H1 (cell line): ENCODE results near the gene PHKA2. TPM values are rescaled to one million over a fixed set of nuclear protein-coding genes. Genes with fewer than 3 reads are reported as not detected.

Experiments
- CTCF ChIA-PET: fragments of 300-600 bp; sonication (Branson Sonifier 250); formaldehyde crosslinking; loops from one replicate; lab custom pipeline; 2021; ENCODE audit not compliant: partially characterized antibody; lab: Charles Lee
- POLR2A ChIA-PET: fragments of 300-600 bp; sonication (Branson Sonifier 250); formaldehyde crosslinking; loops from one replicate; lab custom pipeline; 2021; ENCODE audit warnings: inconsistent platforms; ENCODE audit not compliant: partially characterized antibody; lab: Charles Lee
- DNase-seq, 2 experiments: peaks; one replicate each; pipeline versions ENCODE4 v3.0.0 to v3.0.0-alpha.2; 2010 to 2022; ENCODE audit warnings: low spot score in 2 of 2, low read depth in 1 of 2, mixed read lengths in 1 of 2
- FAIRE-seq: peaks from 2 replicates; lab custom pipeline; 2011; peaks lifted over from hg19 to GRCh38; lab: Jason Lieb, UNC
- H2AFZ ChIP-seq: 2 replicates; pipeline ENCODE4 v1.8.1; 2012; ENCODE audit warnings: low read length, inconsistent platforms
- H2AK5ac ChIP-seq: 2 replicates; pipeline ENCODE4 v1.6.1; 2013; ENCODE audit warnings: low read depth, low read length
- H2BK120ac ChIP-seq: replicated peaks from 2 replicates; pipeline ENCODE3; 2013; ENCODE audit warnings: low read depth, low read length, inconsistent platforms
- H2BK12ac ChIP-seq: 2 replicates; pipeline ENCODE4 v1.6.1; 2013; ENCODE audit warnings: low read depth, low read length
- H2BK15ac ChIP-seq: 2 replicates; pipeline ENCODE4 v1.6.1; 2013; ENCODE audit warnings: low read length
- H2BK20ac ChIP-seq: 2 replicates; pipeline ENCODE4 v1.6.1; 2013; ENCODE audit warnings: low read length
- H2BK5ac ChIP-seq: 2 replicates; pipeline ENCODE4 v1.6.1; 2013; ENCODE audit warnings: low read depth, low read length
- H3K14ac ChIP-seq: 2 replicates; pipeline ENCODE4 v1.6.1; 2013; ENCODE audit warnings: inconsistent platforms; ENCODE audit not compliant: insufficient read length
- H3K18ac ChIP-seq: 2 replicates; pipeline ENCODE4 v1.6.1; 2013; ENCODE audit warnings: low read length; ENCODE audit errors: extremely low read depth
- H3K23ac ChIP-seq: 2 replicates; pipeline ENCODE4 v1.6.1; 2013; ENCODE audit warnings: inconsistent platforms; ENCODE audit not compliant: insufficient read length
- H3K23me2 ChIP-seq: 2 replicates; pipeline ENCODE4 v1.6.1; 2013; ENCODE audit warnings: low read depth, low read length
- H3K27ac ChIP-seq: 2 replicates; pipeline ENCODE4 v1.6.1; 2011; ENCODE audit warnings: low read depth, low read length, inconsistent platforms
- H3K27me3 ChIP-seq, 4 experiments: replicated peaks in 1 of 4; 1 replicate in 1 of 4; 2 replicates in 3 of 4; pipeline versions ENCODE4 v1.6.1 to v1.8.1; 2011 to 2013; ENCODE audit warnings: low read length in 3 of 4, mild to moderate bottlenecking in 3 of 4, inconsistent platforms in 2 of 4, mixed read lengths in 2 of 4, moderate library complexity in 1 of 4; ENCODE audit not compliant: control insufficient read depth in 3 of 4, insufficient read depth in 3 of 4; ENCODE audit errors: extremely low read depth in 1 of 4
- H3K36me3 ChIP-seq, 4 experiments: 2 replicates each; pipeline versions ENCODE4 v1.6.1 to v1.8.1; 2011 to 2013; ENCODE audit warnings: mild to moderate bottlenecking in 4 of 4, low read length in 3 of 4, moderate library complexity in 2 of 4, control low read depth in 1 of 4, inconsistent platforms in 1 of 4; ENCODE audit not compliant: insufficient read depth in 4 of 4, control insufficient read depth in 2 of 4
- H3K4ac ChIP-seq: replicated peaks from 2 replicates; pipeline ENCODE3; 2013; ENCODE audit warnings: low read length, low read depth, mixed read lengths, inconsistent platforms; ENCODE audit not compliant: insufficient read length
- H3K4me1 ChIP-seq, 4 experiments: replicated peaks in 1 of 4; 1 replicate in 1 of 4; 2 replicates in 3 of 4; pipeline versions ENCODE4 v1.6.1 to v1.8.1; 2011 to 2013; ENCODE audit warnings: low read length in 3 of 4, inconsistent platforms in 2 of 4, mixed read lengths in 1 of 4; ENCODE audit not compliant: insufficient read depth in 4 of 4, control insufficient read depth in 3 of 4
- H3K4me2 ChIP-seq, 2 experiments: 2 replicates each; pipeline versions ENCODE4 v1.6.1 to v1.8.1; 2011 to 2013; ENCODE audit warnings: low read depth in 2 of 2, low read length in 2 of 2, control low read depth in 1 of 2, inconsistent platforms in 1 of 2, mild to moderate bottlenecking in 1 of 2; ENCODE audit not compliant: insufficient read depth in 1 of 2
- H3K4me3 ChIP-seq, 4 experiments: fragments of 200-600, 300-600 bp in 1 of 4; sonication (generic), shearing (Covaris generic), sonication (Bioruptor Twin) in 1 of 4; 2 replicates each; pipeline versions ENCODE4 v1.5.1 to v1.8.1; 2011 to 2016; ENCODE audit warnings: low read length in 4 of 4, low read depth in 3 of 4, control low read depth in 2 of 4, inconsistent platforms in 2 of 4, mild to moderate bottlenecking in 2 of 4, mixed read lengths in 1 of 4, moderate library complexity in 1 of 4; ENCODE audit not compliant: insufficient read depth in 2 of 4; ENCODE audit errors: extremely low read depth in 1 of 4
- H3K56ac ChIP-seq: replicated peaks from 2 replicates; pipeline ENCODE3; 2013; ENCODE audit warnings: low read depth, mild to moderate bottlenecking, mixed read lengths, low read length, inconsistent platforms; ENCODE audit not compliant: insufficient read length
- H3K79me1 ChIP-seq: 2 replicates; pipeline ENCODE4 v1.6.1; 2013; ENCODE audit warnings: low read depth, low read length, control low read depth
- H3K79me2 ChIP-seq, 2 experiments: 2 replicates each; pipeline versions ENCODE4 v1.6.1 to v1.8.1; 2012 to 2013; ENCODE audit warnings: low read length in 2 of 2, mild to moderate bottlenecking in 2 of 2, inconsistent platforms in 1 of 2; ENCODE audit not compliant: insufficient read depth in 2 of 2, control insufficient read depth in 1 of 2
- H3K9ac ChIP-seq, 4 experiments: replicated peaks in 1 of 4; 1 replicate in 1 of 4; 2 replicates in 3 of 4; pipeline versions ENCODE4 v1.6.1 to v1.8.1; 2011 to 2013; ENCODE audit warnings: low read depth in 3 of 4, low read length in 3 of 4, control low read depth in 2 of 4, mild to moderate bottlenecking in 2 of 4, moderate library complexity in 2 of 4, inconsistent platforms in 1 of 4; ENCODE audit errors: extremely low read depth in 1 of 4
- H3K9me3 ChIP-seq, 2 experiments: 2 replicates each; pipeline versions ENCODE4 v1.6.1 to v1.8.1; 2012 to 2013; ENCODE audit warnings: mild to moderate bottlenecking in 2 of 2, moderate library complexity in 2 of 2, control low read depth in 1 of 2, inconsistent platforms in 1 of 2, low read depth in 1 of 2, low read length in 1 of 2, mixed read lengths in 1 of 2; ENCODE audit not compliant: insufficient read depth in 2 of 2
- H4K20me1 ChIP-seq, 2 experiments: replicated peaks in 1 of 2; 2 replicates each; pipeline versions ENCODE3 to v1.8.1; 2011 to 2013; ENCODE audit warnings: inconsistent platforms in 2 of 2, low read length in 2 of 2, mild to moderate bottlenecking in 1 of 2; ENCODE audit not compliant: insufficient read depth in 2 of 2, control insufficient read depth in 1 of 2
- H4K5ac ChIP-seq: 2 replicates; pipeline ENCODE4 v1.6.1; 2013; ENCODE audit warnings: low read length, low read depth, mixed read lengths, inconsistent platforms; ENCODE audit not compliant: insufficient read length
- H4K8ac ChIP-seq: 2 replicates; pipeline ENCODE4 v1.8.0; 2013; ENCODE audit warnings: mild to moderate bottlenecking, moderate library complexity, low read length, inconsistent platforms; ENCODE audit not compliant: insufficient read depth; ENCODE audit errors: extremely low read depth
- H4K91ac ChIP-seq: replicated peaks from 2 replicates; pipeline ENCODE3; 2013; ENCODE audit warnings: low read length, mixed read lengths, inconsistent platforms; ENCODE audit not compliant: insufficient read length
- CBX8 ChIP-seq: fragments of 300-800, 300-1000 bp; sonication (generic); IDR thresholded peaks from 2 replicates; pipeline ENCODE4 v1.7.1; 2016; ENCODE audit warnings: low read depth, low read length, borderline replicate concordance
- CHD2 ChIP-seq: IDR thresholded peaks from 2 replicates; pipeline ENCODE4 v1.6.1; 2012; ENCODE audit warnings: low read length, improper control_type of control experiment
- EZH2 ChIP-seq: fragments of 200-600 bp; sonication (generic); IDR thresholded peaks from 2 replicates; pipeline ENCODE4 v1.7.1; 2012; ENCODE audit warnings: low read depth, mild to moderate bottlenecking, moderate library complexity, low read length, inconsistent platforms; ENCODE audit not compliant: severe bottlenecking
- POLR2AphosphoS5 ChIP-seq: IDR thresholded peaks from 2 replicates; pipeline ENCODE4 v1.6.1; 2011; ENCODE audit warnings: low read depth, low read length
- SAP30 ChIP-seq: fragments of 300-600 bp; sonication (generic); IDR thresholded peaks from 2 replicates; pipeline ENCODE4 v1.7.1; 2012; ENCODE audit warnings: low read length, moderate library complexity, mild to moderate bottlenecking, inconsistent platforms; ENCODE audit not compliant: insufficient read depth, insufficient replicate concordance
- SIN3A ChIP-seq, 2 experiments: IDR thresholded peaks in 1 of 2; conservative IDR thresholded peaks in 1 of 2; 2 replicates each; pipeline ENCODE4 v1.6.1; 2011 to 2012; ENCODE audit warnings: low read length in 2 of 2, improper control_type of control experiment in 1 of 2, low read depth in 1 of 2, mild to moderate bottlenecking in 1 of 2
- SIRT6 ChIP-seq: IDR thresholded peaks from one replicate; pipeline ENCODE4 v1.7.1; 2012; ENCODE audit warnings: low read length, inconsistent platforms
- SP1 ChIP-seq: IDR thresholded peaks from 2 replicates; pipeline ENCODE4 v1.6.1; 2011; ENCODE audit warnings: low read depth, low read length
- SP4 ChIP-seq: IDR thresholded peaks from 2 replicates; pipeline ENCODE4 v1.6.1; 2012; ENCODE audit warnings: low read length, inconsistent platforms
- TAF7 ChIP-seq: optimal IDR thresholded peaks from 2 replicates; pipeline ENCODE3; 2011; ENCODE audit warnings: low read depth, mild to moderate bottlenecking, inconsistent platforms, low read length, moderate library complexity, borderline replicate concordance
- TBP ChIP-seq: IDR thresholded peaks from 2 replicates; pipeline ENCODE4 v1.6.1; 2011; ENCODE audit warnings: low read depth, low read length, improper control_type of control experiment
- WGBS, 2 experiments: shearing (Covaris generic) in 1 of 2; methylation state at CpG; one replicate each; pipeline versions ENCODE4 v1.1.6 to v1.1.7; 2013 to 2015; ENCODE audit warnings: low lambda C conversion rate in 2 of 2, mixed read lengths in 2 of 2, inconsistent platforms in 1 of 2, low coverage in 1 of 2, missing lambda C conversion rate in 1 of 2; ENCODE audit not compliant: insufficient replicate concordance in 2 of 2, insufficient coverage in 1 of 2, insufficient read length in 1 of 2; ENCODE audit errors: extremely low coverage in 1 of 2, missing lambda C conversion rate in 1 of 2; 5-methylcytosine and 5-hydroxymethylcytosine counted together
- polyA plus RNA-seq, 7 experiments: library from polyadenylated mRNA; depleted of rRNA in 3 of 7; stranded (reverse) in 5 of 7; unstranded in 2 of 7; fragments of >200 nt in 5 of 7; fragments of 200-250 nt in 2 of 7; gene quantifications; 1 replicate in 5 of 7; 2 replicates in 1 of 7; 4 replicates in 1 of 7; pipeline versions ENCODE4 v1.2.1 to v1.2.3, GENCODE V29; 2011 to 2013; ENCODE audit warnings: missing spikeins in 2 of 7, mixed read lengths in 2 of 7
- total RNA-seq: library from RNA; stranded (reverse); fragmentation: NEBNext Ultra II Directional; extraction: Animal tissue kit (Norgen Biotek cat#: 25700); gene quantifications from 2 replicates; pipeline ENCODE4 v1.2.1, GENCODE V29; 2021
- TF ChIP-seq, protein P1 (sequence below): IDR thresholded peaks from 2 replicates; pipeline ENCODE4 v1.6.1; 2012; ENCODE audit warnings: inconsistent platforms

Gene PHKA2
- total and polyA plus RNA-seq, 2 of the 8 experiments (the other 6 are each of a cell fraction or from before 2014, with no cell fraction given): 28.1 to 35.8 TPM

DNA sequence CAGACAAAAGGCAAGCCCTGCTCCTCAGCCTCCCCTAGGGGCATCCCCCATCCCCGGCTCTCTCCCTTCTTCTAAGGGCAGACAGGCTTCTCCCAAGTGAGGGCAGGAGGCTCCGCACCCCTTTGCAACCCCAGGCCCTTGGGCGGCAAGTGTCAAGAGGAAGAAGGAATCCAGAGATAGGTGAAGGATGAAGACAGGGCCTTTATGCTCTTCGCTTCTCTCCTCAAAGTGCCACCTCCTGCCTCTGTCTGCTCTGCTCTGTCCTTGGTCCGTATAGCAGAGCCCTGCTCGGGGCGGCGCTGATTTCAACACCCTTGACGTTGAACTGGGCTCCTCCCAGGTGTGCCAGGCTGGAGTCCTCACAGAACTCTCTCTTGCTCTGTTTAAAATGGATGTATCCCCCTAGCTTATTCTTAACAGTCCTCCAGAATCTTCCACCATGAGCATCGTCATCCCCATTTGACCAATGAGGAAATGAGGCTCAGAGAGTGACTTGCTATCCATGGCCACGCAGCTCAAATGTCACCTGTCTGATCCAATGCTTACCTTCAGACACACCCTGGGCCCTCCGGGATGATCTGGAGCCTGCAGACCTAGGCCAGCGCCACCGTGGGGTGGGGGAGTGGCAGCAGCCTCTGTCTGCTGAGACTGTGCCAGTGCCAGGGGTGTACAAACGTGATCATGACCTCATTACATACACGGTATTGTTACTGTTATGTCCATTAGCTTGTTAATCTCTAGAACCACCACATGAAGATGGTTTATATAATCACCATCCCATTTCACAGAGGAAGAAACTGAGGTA, 99.8 kb downstream of the PHKA2 start:
- H3K56ac ChIP-seq: no peak overlapping the region
- no peak overlapping the region for H3K27ac ChIP-seq
- H3K23me2 ChIP-seq: peaks cover 10% of the 10 kb centered on the region; the same call in 1 of the 2 replicates
- no peaks in the 10 kb centered on the region for H3K79me2 ChIP-seq
- no peak overlapping the region for H3K4me3 ChIP-seq
- peaks cover 0 to 10% (median 2%) of the 10 kb centered on the region in 4 experiments; a peak in 2 of 7 replicates for H3K4me1 ChIP-seq
- CTCF ChIA-PET: interaction anchor here (0.6 to 1.3 kb wide), 6 partner anchors 15 to 494 kb away, joined by 3 to 5 read pairs (median 3); no protein-coding TSS in a partner anchor
- H4K8ac ChIP-seq: no peak overlapping the region
- no peak overlapping the region for H2BK20ac ChIP-seq
- H3K27me3 ChIP-seq: no peaks in the 10 kb centered on the region; a peak in 1 of 7 replicates
- WGBS, 2 experiments: 84% methylated on average over 12 of the region's 16 CpGs; no CpG with 5 or more reads in 1 of the 2 experiments
- no peak overlapping the region for H2AK5ac ChIP-seq
- no peak overlapping the region for H2BK5ac ChIP-seq
- DNase-seq (no peak), FAIRE-seq (no peak)
- POLR2A ChIA-PET: interaction anchor here (1.1 kb wide), 1 partner anchor 181 kb away, joined by 3 read pairs; no protein-coding TSS in a partner anchor
- no peak overlapping the region for H3K4me2 ChIP-seq
- no peaks in the 10 kb centered on the region for H4K20me1 ChIP-seq
- no peaks in the 10 kb centered on the region for H3K79me1 ChIP-seq
- no peak overlapping the region for H3K9ac ChIP-seq
- no peaks in the 10 kb centered on the region for H3K36me3 ChIP-seq
- H2BK15ac ChIP-seq: no peak overlapping the region
- H3K9me3 ChIP-seq: no peaks in the 10 kb centered on the region
- no peak overlapping the region for H3K23ac ChIP-seq
- no peak overlapping the region for H2BK12ac ChIP-seq
- no peak overlapping the region for H2BK120ac ChIP-seq
- no peak overlapping the region for H3K18ac ChIP-seq
- H4K91ac ChIP-seq: no peak overlapping the region
- H2AFZ ChIP-seq: no peak overlapping the region
- H4K5ac ChIP-seq: no peak overlapping the region
- no peak overlapping the region for H3K14ac ChIP-seq
- no peak overlapping the region for H3K4ac ChIP-seq
- TF ChIP-seq CBX8 (no peak), SAP30 (no peak), TBP (no peak), SP1 (no peak), SIRT6 (no peak), CHD2 (no peak), TAF7 (no peak), EZH2 (no peak), SP4 (no peak), SIN3A (conservative IDR thresholded peaks at IDR 0.05 in 1 of 2, IDR thresholded peaks at IDR 0.05 in 1 of 2; ENCODE audit: low read depth in 1 of 2, low read length in 2 of 2) (no peak), POLR2AphosphoS5 (no peak)
- TF ChIP-seq, protein P1, sequence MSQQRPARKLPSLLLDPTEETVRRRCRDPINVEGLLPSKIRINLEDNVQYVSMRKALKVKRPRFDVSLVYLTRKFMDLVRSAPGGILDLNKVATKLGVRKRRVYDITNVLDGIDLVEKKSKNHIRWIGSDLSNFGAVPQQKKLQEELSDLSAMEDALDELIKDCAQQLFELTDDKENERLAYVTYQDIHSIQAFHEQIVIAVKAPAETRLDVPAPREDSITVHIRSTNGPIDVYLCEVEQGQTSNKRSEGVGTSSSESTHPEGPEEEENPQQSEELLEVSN: no peak
